Measurements from ENCODE around the gene CLK2. TPM values are rescaled to one million over a fixed set of nuclear protein-coding genes. Genes with fewer than 3 reads are reported as not detected.
"Not testable (repeated sequence)": the region's sequence is repeated elsewhere in the genome, so short reads cannot be mapped to it uniquely, and the experiment has no call there.

The CLK2 gene
- total RNA-seq, 4 donors from 2014 or later: 31.9 to 92.9 (median 51.5) TPM

DNA sequence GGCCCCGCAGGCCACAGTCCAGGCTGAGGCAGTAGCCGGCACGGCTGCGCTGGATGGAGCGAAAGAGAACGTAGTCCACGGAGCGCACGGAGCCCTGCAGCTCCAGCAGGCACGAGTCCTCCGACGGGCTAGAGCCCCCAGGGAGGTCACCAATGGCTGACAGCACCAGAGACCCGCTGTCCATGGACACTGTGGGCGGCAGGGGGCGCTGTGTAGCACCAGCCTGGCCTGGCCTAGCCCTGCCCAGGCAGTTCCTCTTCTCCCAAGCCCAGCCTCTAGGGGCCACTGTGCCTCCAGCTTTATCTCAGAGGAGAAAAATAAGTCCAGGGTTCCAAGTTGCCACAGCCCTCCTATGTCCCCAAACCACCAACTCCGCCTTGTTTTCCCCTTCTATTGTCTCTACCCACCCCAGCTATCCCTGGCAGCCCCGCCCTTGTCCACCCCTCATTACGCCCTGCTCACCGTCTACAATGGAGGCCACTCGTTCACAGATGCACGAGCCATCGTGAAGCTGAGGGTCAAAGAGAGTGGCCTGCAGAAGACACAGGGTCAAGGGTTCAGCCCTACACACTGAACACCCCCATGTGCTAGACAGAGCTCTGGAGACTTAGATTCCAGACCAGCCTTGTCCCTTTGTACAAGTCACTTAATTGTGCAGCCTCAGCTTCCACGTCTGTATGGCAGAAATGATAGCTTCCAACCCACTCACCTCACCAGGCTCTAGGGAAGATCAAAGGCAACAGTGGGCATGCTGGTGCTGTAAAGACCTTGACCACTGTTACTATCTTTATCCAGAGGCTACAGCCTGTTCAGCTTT, 22.5 kb downstream of the CLK2 start:
- intact Hi-C loops (cut with DNase I; ENCODE audit: low total_unique reads): loop anchor here (2.0 to 10.0 kb wide), 2 partner anchors 74 to 344 kb away; no protein-coding TSS in a partner anchor
- Histone ChIP-seq H3K9me3 (no peaks in the 10 kb centered on the region), H3K4me3 (peak overlapping the region in 2 of 4 donors; percentile 22 to 37), H3K4me1 (peaks cover 21 to 30% (median 24%) of the 10 kb centered on the region in 4 donors), H3K27me3 (no peaks in the 10 kb centered on the region), H3K36me3 (no peaks in the 10 kb centered on the region), H3K27ac (peak overlapping the region; percentile 34 to 54 (median 52))
- in situ Hi-C loops (cut with MboI; ENCODE audit: low pct_ligation_motif_present in 1 of 4, low pct_unique_long_range_greater_than_20kb in 1 of 4, low sequenced_read_pairs in 3 of 4): loop anchor here in 3 of 4 donors (10.0 to 25.0 kb wide), 2 partner anchors 64 to 336 kb away; no protein-coding TSS in a partner anchor
- WGBS, 2 donors (ENCODE audit: low coverage in 1 of 2): 43% methylated on average over 8 of the region's 23 CpGs; no CpG with 5 or more reads in 1 of the 2 donors
- TF ChIP-seq, protein P1, sequence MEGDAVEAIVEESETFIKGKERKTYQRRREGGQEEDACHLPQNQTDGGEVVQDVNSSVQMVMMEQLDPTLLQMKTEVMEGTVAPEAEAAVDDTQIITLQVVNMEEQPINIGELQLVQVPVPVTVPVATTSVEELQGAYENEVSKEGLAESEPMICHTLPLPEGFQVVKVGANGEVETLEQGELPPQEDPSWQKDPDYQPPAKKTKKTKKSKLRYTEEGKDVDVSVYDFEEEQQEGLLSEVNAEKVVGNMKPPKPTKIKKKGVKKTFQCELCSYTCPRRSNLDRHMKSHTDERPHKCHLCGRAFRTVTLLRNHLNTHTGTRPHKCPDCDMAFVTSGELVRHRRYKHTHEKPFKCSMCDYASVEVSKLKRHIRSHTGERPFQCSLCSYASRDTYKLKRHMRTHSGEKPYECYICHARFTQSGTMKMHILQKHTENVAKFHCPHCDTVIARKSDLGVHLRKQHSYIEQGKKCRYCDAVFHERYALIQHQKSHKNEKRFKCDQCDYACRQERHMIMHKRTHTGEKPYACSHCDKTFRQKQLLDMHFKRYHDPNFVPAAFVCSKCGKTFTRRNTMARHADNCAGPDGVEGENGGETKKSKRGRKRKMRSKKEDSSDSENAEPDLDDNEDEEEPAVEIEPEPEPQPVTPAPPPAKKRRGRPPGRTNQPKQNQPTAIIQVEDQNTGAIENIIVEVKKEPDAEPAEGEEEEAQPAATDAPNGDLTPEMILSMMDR (IDR thresholded peaks at IDR 0.05): peak; percentile 99 to 100 (median 99)
- no peak for TF ChIP-seq POLR2A (IDR thresholded peaks at IDR 0.05)
- TF ChIP-seq EP300 (IDR thresholded peaks at IDR 0.05; ENCODE audit: low read depth): no peak
- no peak for TF ChIP-seq POLR2AphosphoS5 (IDR thresholded peaks at IDR 0.05)
- DNase-seq: peak; percentile 95

DNA sequence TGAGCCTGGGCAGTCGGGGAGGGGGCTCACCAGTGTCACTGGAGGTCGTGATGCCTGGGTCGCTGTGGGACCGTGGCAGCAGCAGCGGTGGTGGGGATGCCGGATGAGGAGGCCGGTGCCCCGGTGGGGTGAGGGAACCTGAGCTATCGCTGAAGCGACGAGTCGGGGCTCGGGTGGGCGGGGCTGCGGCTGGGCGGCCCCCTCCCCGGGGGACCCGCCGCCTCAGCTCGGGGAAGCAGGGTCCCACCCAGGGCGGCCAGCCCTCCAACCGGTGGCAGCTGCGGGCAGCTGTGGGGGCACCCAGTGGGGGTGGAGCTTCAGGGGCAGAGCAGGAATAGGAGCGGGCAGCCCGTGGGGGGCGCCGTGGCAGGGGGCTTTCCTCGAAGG, 23.1 kb downstream of the CLK2 start:
- in situ Hi-C loops (cut with MboI; ENCODE audit: low pct_ligation_motif_present in 1 of 4, low pct_unique_long_range_greater_than_20kb in 1 of 4, low sequenced_read_pairs in 3 of 4): loop anchor here in 3 of 4 donors (10.0 to 25.0 kb wide), 2 partner anchors 65 to 337 kb away; no protein-coding TSS in a partner anchor
- intact Hi-C loops (cut with DNase I; ENCODE audit: low total_unique reads): loop anchor here (2.0 to 10.0 kb wide), 2 partner anchors 75 to 345 kb away; no protein-coding TSS in a partner anchor
- no peaks in the 10 kb centered on the region for H3K27me3 ChIP-seq
- no peaks in the 10 kb centered on the region for H3K36me3 ChIP-seq
- peaks cover 21 to 29% (median 24%) of the 10 kb centered on the region in 4 donors for H3K4me1 ChIP-seq
- TF ChIP-seq EP300 (IDR thresholded peaks at IDR 0.05; ENCODE audit: low read depth) (no peak), POLR2AphosphoS5 (IDR thresholded peaks at IDR 0.05) (no peak), POLR2A (IDR thresholded peaks at IDR 0.05) (no peak)
- TF ChIP-seq, protein P1 (IDR thresholded peaks at IDR 0.05): no peak
- no peak for DNase-seq
- no peaks in the 10 kb centered on the region for H3K9me3 ChIP-seq
- 43% methylated on average over 14 of the region's 28 CpGs; no CpG with 5 or more reads in 1 of the 2 donors for WGBS, 2 donors (ENCODE audit: low coverage in 1 of 2)
- peak overlapping the region in 2 of 4 donors; percentile 22 to 37 for H3K4me3 ChIP-seq
- peak overlapping the region in 3 of 4 donors; percentile 16 to 54 (median 50) for H3K27ac ChIP-seq

DNA sequence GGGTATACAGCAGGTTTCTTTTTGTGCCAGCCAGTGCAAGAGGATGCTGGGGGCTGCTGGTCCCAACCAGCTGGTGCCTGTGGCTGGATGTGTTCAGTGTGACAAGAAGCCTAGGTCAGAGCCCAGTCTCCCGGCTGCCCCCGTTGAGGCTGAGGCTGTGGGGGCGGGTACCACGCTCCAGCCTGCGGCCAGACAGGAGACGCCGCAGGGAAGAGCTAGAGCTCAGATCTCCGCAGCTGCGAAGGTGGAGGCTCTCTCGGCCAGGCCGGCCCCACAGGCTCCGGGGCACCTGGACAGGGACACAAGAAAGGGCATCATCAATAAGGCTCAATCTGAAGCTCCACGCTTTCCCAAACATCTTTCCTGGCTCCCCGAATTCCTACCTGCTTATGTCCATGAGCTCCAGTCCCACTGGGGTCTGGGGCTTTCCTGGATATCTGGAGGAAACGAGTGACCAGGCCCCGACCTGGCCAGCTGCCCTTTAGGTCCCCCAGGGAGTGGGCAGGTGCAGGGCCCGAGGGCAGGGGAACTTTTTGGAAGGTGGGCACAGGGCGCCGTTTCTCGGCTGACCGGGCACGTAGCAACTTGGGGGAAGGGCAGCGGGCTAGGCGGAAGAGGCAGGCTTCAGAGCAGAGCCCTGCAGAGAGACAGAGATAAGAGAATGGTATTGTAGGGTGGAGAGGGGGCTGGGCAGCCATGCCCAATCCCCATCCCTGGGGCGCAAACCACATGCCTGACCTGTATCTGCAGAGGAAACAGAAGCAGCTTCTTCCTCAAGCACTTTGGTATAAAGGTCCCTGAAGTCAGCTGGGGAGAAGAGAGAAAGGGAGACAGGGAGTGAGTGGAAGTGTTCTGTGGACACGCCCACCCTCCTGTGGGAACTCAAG, 25.4 kb downstream of the CLK2 start:
- Histone ChIP-seq H3K27ac (no peak overlapping the region), H3K27me3 (no peaks in the 10 kb centered on the region), H3K4me3 (no peak overlapping the region), H3K9me3 (no peaks in the 10 kb centered on the region), H3K36me3 (no peaks in the 10 kb centered on the region), H3K4me1 (peaks cover 14 to 26% (median 21%) of the 10 kb centered on the region in 4 donors)
- no peak for TF ChIP-seq POLR2AphosphoS5 (IDR thresholded peaks at IDR 0.05)
- no peak for TF ChIP-seq EP300 (IDR thresholded peaks at IDR 0.05; ENCODE audit: low read depth)
- TF ChIP-seq POLR2A (IDR thresholded peaks at IDR 0.05): no peak
- TF ChIP-seq, protein P1 (IDR thresholded peaks at IDR 0.05): no peak
- intact Hi-C loops (cut with DNase I; ENCODE audit: low total_unique reads): no loop called here
- no peak for DNase-seq
- 83% methylated on average over 26 of the region's 26 CpGs; no CpG with 5 or more reads in 1 of the 2 donors for WGBS, 2 donors (ENCODE audit: low coverage in 1 of 2)
- in situ Hi-C loops (cut with MboI; ENCODE audit: low pct_ligation_motif_present in 1 of 4, low pct_unique_long_range_greater_than_20kb in 1 of 4, low sequenced_read_pairs in 3 of 4): no loop called here

DNA sequence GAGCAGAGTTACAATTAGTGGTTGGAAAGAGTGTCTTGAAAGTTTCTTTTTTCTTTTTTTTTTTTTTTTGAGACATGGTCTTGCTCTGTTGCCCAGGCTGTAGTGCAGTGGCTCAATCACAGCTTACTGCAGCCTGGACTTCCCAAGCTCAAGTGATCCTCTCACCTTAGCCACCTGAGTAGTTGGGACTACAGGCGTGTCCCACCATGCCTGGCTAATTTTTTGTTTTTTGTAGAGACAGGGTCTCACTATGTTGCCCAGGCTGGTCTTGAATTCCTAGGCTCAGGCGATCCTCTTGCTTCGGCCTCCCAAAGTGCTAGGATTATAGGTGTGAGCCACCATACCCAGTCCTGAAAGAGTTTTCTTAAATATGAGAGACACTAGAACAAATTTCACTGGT, 26.5 kb downstream of the CLK2 start:
- 93% methylated on average over 3 of the region's 3 CpGs; no CpG with 5 or more reads in 1 of the 2 donors for WGBS, 2 donors (ENCODE audit: low coverage in 1 of 2)
- H3K27ac ChIP-seq; in situ Hi-C loops (cut with MboI; ENCODE audit: low pct_ligation_motif_present in 1 of 4, low pct_unique_long_range_greater_than_20kb in 1 of 4, low sequenced_read_pairs in 3 of 4); intact Hi-C loops (cut with DNase I; ENCODE audit: low total_unique reads); H3K4me3 ChIP-seq; H3K27me3 ChIP-seq; H3K36me3 ChIP-seq; DNase-seq; H3K9me3 ChIP-seq: not testable (repeated sequence)
- H3K4me1 ChIP-seq: peaks cover 18 to 37% (median 28%) of the 10 kb centered on the region in 4 donors

Measured in transverse colon (tissue), 4 donors.